DND-41 (cell line): ENCODE data around the gene ZNF83.
"Not testable (repeated sequence)": the region's sequence is repeated elsewhere in the genome, so short reads cannot be mapped to it uniquely, and the experiment has no call there.

Experiments
- ATAC-seq: fragments of 200-7000 bp; cut with Tn5 transposase; 3 replicates; pipeline ENCODE4 v1.9.1; 2021; ENCODE audit warnings: low read depth; ENCODE audit not compliant: insufficient read depth
- DNase-seq: peaks from one replicate; pipeline ENCODE4 v3.0.0-alpha.2; 2020
- H2AFZ ChIP-seq: 2 replicates; pipeline ENCODE4 v1.6.0; 2012; ENCODE audit warnings: low read depth, low read length
- H3K27ac ChIP-seq: 2 replicates; pipeline ENCODE4 v1.5.1; 2012; ENCODE audit warnings: low read length, inconsistent platforms
- H3K27me3 ChIP-seq: fragments of 200-600 bp; sonication (generic); 2 replicates; pipeline ENCODE4 v1.6.0; 2012; ENCODE audit warnings: low read length, mild to moderate bottlenecking, inconsistent platforms; ENCODE audit not compliant: insufficient read depth, poor library complexity
- H3K36me3 ChIP-seq: 2 replicates; pipeline ENCODE4 v1.5.1; 2012; ENCODE audit warnings: low read length, inconsistent platforms; ENCODE audit not compliant: insufficient read depth
- H3K4me1 ChIP-seq: 2 replicates; pipeline ENCODE4 v1.5.1; 2012; ENCODE audit warnings: mild to moderate bottlenecking, low read length; ENCODE audit not compliant: insufficient read depth
- H3K4me2 ChIP-seq: 2 replicates; pipeline ENCODE4 v1.6.0; 2012; ENCODE audit warnings: mild to moderate bottlenecking, moderate library complexity, low read length, inconsistent platforms; ENCODE audit not compliant: insufficient read depth
- H3K4me3 ChIP-seq, 2 experiments: fragments of 200-600 bp in 1 of 2; shearing (Covaris generic) in 1 of 2; 2 replicates each; pipeline ENCODE4 v1.5.1; 2012 to 2016; ENCODE audit warnings: inconsistent platforms in 2 of 2, low read length in 2 of 2, mild to moderate bottlenecking in 2 of 2, low read depth in 1 of 2, moderate library complexity in 1 of 2
- H3K79me2 ChIP-seq: 2 replicates; pipeline ENCODE4 v1.6.0; 2012; ENCODE audit warnings: low read length, inconsistent platforms; ENCODE audit not compliant: insufficient read depth
- H3K9ac ChIP-seq: 2 replicates; pipeline ENCODE4 v1.6.0; 2012; ENCODE audit warnings: low read depth, mild to moderate bottlenecking, inconsistent platforms, low read length, moderate library complexity
- H3K9me3 ChIP-seq: 2 replicates; pipeline ENCODE4 v1.5.1; 2012; ENCODE audit warnings: low read length, moderate library complexity, mild to moderate bottlenecking, inconsistent platforms; ENCODE audit not compliant: insufficient read depth, severe bottlenecking
- H4K20me1 ChIP-seq: 2 replicates; pipeline ENCODE4 v1.6.0; 2012; ENCODE audit warnings: low read length; ENCODE audit not compliant: insufficient read depth
- EZH2 ChIP-seq: IDR thresholded peaks from 3 replicates; pipeline ENCODE4 v1.6.1; 2012; ENCODE audit warnings: borderline replicate concordance, low read depth, mild to moderate bottlenecking, moderate library complexity, low read length, inconsistent platforms; ENCODE audit not compliant: severe bottlenecking
- TF ChIP-seq, protein P1 (sequence below): IDR thresholded peaks from 2 replicates; pipeline ENCODE4 v1.5.1; 2012; ENCODE audit warnings: borderline replicate concordance, low read length, moderate library complexity, mild to moderate bottlenecking; ENCODE audit not compliant: poor library complexity, severe bottlenecking; ENCODE audit errors: extremely low read depth

Gene ZNF83

DNA sequence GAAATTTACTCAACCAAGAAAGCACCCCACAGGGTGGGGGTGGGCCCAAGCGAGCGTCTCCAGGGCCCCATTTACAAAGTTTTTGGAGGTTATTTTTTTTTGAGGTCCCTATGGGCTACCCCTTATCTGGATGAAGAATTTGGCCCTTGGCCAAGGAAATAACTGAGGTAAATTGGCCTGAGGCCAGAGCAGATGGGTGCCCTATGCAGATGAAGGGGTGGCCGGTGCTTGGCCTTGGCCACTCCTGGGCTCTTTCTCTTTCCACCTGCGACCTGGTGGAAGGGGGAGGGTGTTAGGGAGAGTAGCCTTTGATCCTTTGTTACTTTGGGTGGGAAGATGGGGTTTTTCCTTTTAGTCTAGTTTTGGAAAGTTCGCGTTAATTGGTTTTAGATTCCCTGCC is 52.6 kb downstream of the ZNF83 start:
- ATAC-seq (no peak), DNase-seq (no peak)
- Histone ChIP-seq H3K4me2 (no peak overlapping the region), H3K9me3 (no peaks in the 10 kb centered on the region), H3K4me1 (no peaks in the 10 kb centered on the region), H3K4me3 (no peak overlapping the region), H3K9ac (no peak overlapping the region), H3K36me3 (peaks cover 85% of the 10 kb centered on the region), H2AFZ (no peak overlapping the region), H4K20me1 (peaks cover 13% of the 10 kb centered on the region; the same call in 1 of the 2 replicates), H3K27me3 (no peaks in the 10 kb centered on the region), H3K79me2 (peaks cover 23% of the 10 kb centered on the region), H3K27ac (no peak overlapping the region)
- no peak for TF ChIP-seq EZH2
- TF ChIP-seq, protein P1, sequence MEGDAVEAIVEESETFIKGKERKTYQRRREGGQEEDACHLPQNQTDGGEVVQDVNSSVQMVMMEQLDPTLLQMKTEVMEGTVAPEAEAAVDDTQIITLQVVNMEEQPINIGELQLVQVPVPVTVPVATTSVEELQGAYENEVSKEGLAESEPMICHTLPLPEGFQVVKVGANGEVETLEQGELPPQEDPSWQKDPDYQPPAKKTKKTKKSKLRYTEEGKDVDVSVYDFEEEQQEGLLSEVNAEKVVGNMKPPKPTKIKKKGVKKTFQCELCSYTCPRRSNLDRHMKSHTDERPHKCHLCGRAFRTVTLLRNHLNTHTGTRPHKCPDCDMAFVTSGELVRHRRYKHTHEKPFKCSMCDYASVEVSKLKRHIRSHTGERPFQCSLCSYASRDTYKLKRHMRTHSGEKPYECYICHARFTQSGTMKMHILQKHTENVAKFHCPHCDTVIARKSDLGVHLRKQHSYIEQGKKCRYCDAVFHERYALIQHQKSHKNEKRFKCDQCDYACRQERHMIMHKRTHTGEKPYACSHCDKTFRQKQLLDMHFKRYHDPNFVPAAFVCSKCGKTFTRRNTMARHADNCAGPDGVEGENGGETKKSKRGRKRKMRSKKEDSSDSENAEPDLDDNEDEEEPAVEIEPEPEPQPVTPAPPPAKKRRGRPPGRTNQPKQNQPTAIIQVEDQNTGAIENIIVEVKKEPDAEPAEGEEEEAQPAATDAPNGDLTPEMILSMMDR, result no peak

DNA sequence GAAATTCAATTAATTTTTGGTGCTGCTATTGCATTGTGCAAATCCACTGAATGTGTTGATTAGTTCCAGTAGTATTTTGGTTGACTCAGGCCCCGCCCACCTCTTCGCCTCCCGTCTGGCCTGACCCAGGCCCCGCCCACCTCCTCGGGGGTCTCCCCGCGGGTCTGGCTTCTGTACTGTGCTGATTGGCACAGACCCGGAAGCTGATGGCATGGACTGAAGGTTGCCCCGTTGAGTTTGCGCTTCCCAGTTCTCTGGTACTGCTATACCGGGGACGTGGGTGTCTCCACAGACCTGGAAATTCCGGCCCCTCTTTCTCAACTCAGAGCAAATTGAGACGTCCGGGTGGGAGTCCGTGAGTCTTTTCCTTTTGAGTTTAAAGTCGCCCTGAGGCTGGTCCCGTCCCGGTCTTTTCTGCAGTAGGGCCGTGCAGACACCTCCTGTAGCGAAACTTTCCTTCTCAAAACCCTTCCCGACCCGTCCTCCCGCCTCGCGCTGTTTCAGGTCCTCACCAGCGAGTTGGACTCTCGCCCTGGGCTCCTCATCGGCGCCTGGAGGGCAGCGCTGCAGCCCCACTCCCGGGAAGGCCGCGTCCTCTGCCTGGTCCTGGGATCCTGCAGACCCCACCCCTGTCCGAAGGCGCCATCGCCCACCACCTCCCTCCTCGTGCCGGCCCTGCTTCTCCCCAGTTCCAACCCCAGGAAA is 53.3 kb downstream of the ZNF83 start:
- ATAC-seq, result no peak
- Histone ChIP-seq H2AFZ (no peak overlapping the region), H3K27ac (no peak overlapping the region), H3K4me1 (no peaks in the 10 kb centered on the region), H3K9ac (no peak overlapping the region), H3K9me3 (no peaks in the 10 kb centered on the region), H3K27me3 (no peaks in the 10 kb centered on the region), H4K20me1 (peaks cover 13% of the 10 kb centered on the region; the same call in 1 of the 2 replicates), H3K4me2 (no peak overlapping the region), H3K79me2 (peaks cover 21% of the 10 kb centered on the region), H3K4me3 (no peak overlapping the region), H3K36me3 (peaks cover 85% of the 10 kb centered on the region)
- DNase-seq, result no peak
- TF ChIP-seq, protein P1, result no peak
- no peak for TF ChIP-seq EZH2

DNA sequence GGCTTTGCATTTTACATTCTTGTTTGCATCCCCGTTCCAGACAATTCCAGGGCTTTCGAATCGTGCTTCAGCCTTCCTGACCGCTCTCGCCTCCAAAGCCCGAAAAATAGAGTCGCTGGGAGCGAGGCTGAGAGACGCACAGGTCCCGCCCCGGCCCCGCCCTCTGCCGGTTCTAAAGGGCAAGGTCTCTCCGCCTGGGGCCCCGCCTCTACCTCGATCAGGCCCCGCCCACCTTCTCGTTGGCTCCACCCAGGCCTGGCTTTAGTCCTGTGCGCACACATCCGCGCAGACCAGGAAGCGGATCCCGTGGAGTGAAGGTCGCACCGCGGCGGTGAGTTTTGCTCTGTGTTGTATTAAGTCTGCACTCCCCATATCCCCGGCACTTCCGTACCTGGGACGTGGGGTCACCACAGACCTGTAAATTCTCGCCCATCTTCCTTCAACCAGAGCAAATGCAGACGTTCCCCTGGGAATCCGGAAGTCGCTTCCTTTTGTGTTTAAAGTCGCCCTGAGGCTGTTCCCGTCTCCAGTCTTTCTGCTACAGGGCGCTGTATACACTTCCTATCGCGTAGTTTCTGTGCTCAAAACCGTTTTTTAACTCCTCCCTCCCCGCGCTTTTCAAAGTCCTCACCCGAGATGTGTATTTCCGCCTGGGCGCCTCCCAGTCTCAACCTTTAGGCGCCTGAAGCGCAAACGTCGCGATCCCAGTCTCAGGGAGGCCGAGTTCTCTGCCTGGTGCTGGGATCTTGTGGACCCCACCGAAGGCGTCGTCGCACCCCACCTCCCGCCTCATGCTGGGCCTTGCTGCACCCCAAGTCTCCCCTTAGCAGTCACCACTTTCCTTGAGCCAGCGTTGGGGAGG is 67.9 kb downstream of the ZNF83 start, which contains the start of gene ZNF701:
TSS of gene ZNF701 (plus strand) at position 288 of the 862 bp plus-strand sequence. CDS start 3,861 bp downstream, outside the sequence.
- TF ChIP-seq EZH2, result no peak
- TF ChIP-seq, protein P1, result peak; percentile 33
- Histone ChIP-seq H3K9ac (peak within 1 kb of the TSS; percentile 83), H4K20me1 (peaks cover 13% of the 10 kb centered on the region; the same call in 1 of the 2 replicates), H3K4me3 (peak within 1 kb of the TSS; percentile 49 to 85), H3K4me1 (peaks cover 32% of the 10 kb centered on the region), H3K27ac (peak within 1 kb of the TSS; percentile 97), H2AFZ (peak within 1 kb of the TSS; percentile 82), H3K4me2 (peak within 1 kb of the TSS; percentile 74), H3K36me3 (peaks cover 31% of the 10 kb centered on the region), H3K79me2 (peaks cover 43% of the 10 kb centered on the region), H3K27me3 (no peaks in the 10 kb centered on the region), H3K9me3 (no peaks in the 10 kb centered on the region)
- peak; percentile 92 for ATAC-seq
- peak; percentile 97 for DNase-seq

DNA sequence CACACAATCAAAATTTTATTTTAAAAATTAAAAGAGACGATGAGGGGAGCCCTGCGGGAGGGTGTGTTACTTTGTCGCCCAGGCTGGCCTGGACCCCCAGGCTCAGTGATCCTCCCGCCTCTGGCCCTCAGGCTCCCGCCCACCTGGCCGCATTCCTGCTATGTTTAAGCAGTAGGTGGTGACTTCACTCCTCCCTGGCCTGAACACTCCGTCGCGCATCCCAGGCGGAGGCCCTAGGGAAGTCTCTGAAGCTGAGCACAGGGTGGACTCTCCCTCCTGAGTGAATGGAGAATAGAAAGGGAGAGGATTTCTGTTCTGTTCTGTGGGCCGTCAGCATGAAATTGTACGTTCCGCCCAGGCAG is 68.5 kb downstream of the ZNF83 start:
- peak overlapping the region; percentile 56 for H2AFZ ChIP-seq
- peaks cover 30% of the 10 kb centered on the region for H3K36me3 ChIP-seq

More for the DNA sequence above, 68.5 kb downstream of the ZNF83 start:
- DNase-seq, H3K27me3 ChIP-seq, H3K9me3 ChIP-seq: not testable (repeated sequence)
- peak overlapping the region; percentile 83 for H3K9ac ChIP-seq
- H3K79me2 ChIP-seq, result peaks cover 43% of the 10 kb centered on the region
- peak overlapping the region; percentile 74 for H3K4me2 ChIP-seq
- H4K20me1 ChIP-seq, result peaks cover 13% of the 10 kb centered on the region; the same call in 1 of the 2 replicates
- H3K27ac ChIP-seq, result peak overlapping the region; percentile 11; the same call in 1 of the 2 replicates
- H3K4me1 ChIP-seq, result peaks cover 32% of the 10 kb centered on the region
- peak; percentile 20 for ATAC-seq
- peak overlapping the region; percentile 6 to 85; a peak in 3 of 4 replicates for H3K4me3 ChIP-seq
